ENCODE results near the gene GALNT9. TPM values are rescaled to one million over a fixed set of nuclear protein-coding genes. Genes with fewer than 3 reads are reported as not detected.

Gene GALNT9
- polyA plus RNA-seq, 1 of the 3 experiments (the other 2 are of a cell fraction) = not detected

DNA sequence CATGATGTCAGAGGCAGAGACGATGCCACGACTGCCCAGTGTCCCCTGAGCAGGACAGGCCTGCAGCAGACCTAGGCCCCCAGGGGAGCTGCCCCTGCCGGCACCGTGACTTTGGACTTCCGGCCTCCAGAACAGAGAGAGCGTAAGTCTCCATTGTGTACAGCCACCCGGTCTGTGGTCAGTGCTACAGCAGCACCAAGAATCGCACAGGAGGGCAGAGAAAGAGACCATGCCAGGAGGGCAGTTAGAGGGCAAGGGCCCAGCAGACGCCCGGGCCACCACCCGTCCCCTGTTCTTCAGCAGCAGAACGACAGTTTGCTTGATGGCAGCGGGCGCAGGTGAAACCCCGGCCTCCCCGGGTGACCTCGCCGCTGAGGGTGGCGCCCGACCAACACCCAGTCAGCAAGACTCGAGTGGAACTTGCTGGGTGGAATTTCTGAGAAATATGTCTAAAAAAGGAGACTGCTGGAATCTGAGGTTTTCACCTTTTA, 19.7 kb downstream of the GALNT9 start:
- Histone ChIP-seq H3K9me2 (no peaks in the 10 kb centered on the region), H4K20me1 (ENCODE audit: insufficient read depth) (no peaks in the 10 kb centered on the region), H3K9ac (no peak overlapping the region), H3K27me3 (ENCODE audit: insufficient read depth) (peaks cover 63% of the 10 kb centered on the region), H2AFZ (ENCODE audit: low read depth) (no peak overlapping the region), H3K4me3 (ENCODE audit: low read depth in 2 of 2, low read length in 1 of 2) (no peak overlapping the region), H3K79me2 (ENCODE audit: insufficient read depth) (no peaks in the 10 kb centered on the region), H3K36me3 (replicated peaks in 1 of 2; ENCODE audit: control insufficient read depth in 1 of 2, insufficient read depth in 2 of 2, low read length in 1 of 2) (no peaks in the 10 kb centered on the region), H3K9me3 (no peaks in the 10 kb centered on the region), H3K4me2 (no peak overlapping the region), H3K4me1 (ENCODE audit: control insufficient read depth in 1 of 2, insufficient read depth in 2 of 2, low read depth in 1 of 2, low read length in 1 of 2) (no peaks in the 10 kb centered on the region), H3F3A (replicated peaks; ENCODE audit: insufficient read depth) (no peaks in the 10 kb centered on the region), H3K27ac (ENCODE audit: low read depth in 2 of 2, low read length in 1 of 2) (no peak overlapping the region)
- TF ChIP-seq RAD21 (IDR thresholded peaks at IDR 0.05; ENCODE audit: low read length) = no peak
- TF ChIP-seq RCOR1 (IDR thresholded peaks at IDR 0.05; ENCODE audit: low read length) = no peak
- TF ChIP-seq, protein P1, sequence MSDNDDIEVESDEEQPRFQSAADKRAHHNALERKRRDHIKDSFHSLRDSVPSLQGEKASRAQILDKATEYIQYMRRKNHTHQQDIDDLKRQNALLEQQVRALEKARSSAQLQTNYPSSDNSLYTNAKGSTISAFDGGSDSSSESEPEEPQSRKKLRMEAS (IDR thresholded peaks at IDR 0.05; ENCODE audit: low read depth) = no peak
- TF ChIP-seq, protein P2, sequence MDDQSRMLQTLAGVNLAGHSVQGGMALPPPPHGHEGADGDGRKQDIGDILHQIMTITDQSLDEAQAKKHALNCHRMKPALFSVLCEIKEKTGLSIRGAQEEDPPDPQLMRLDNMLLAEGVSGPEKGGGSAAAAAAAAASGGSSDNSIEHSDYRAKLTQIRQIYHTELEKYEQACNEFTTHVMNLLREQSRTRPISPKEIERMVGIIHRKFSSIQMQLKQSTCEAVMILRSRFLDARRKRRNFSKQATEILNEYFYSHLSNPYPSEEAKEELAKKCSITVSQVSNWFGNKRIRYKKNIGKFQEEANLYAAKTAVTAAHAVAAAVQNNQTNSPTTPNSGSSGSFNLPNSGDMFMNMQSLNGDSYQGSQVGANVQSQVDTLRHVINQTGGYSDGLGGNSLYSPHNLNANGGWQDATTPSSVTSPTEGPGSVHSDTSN (IDR thresholded peaks at IDR 0.05) = no peak
- no peak for TF ChIP-seq MEF2A (IDR thresholded peaks at IDR 0.05; ENCODE audit: borderline replicate concordance, low read depth)
- TF ChIP-seq CHD2 (IDR thresholded peaks at IDR 0.05; ENCODE audit: low read length, partially characterized antibody) = no peak
- no peak for TF ChIP-seq EZH2phosphoT487 (IDR thresholded peaks at IDR 0.05; ENCODE audit: borderline replicate concordance, low read depth)
- TF ChIP-seq GATA2 (CRISPR knock-in tag; IDR thresholded peaks at IDR 0.05) = no peak
- no peak for DNase-seq
- 32% methylated on average over 17 of the region's 21 CpGs for WGBS (ENCODE audit: low lambda C conversion rate)
- CTCF ChIA-PET = no interaction called here
- POLR2A ChIA-PET = no interaction called here

DNA sequence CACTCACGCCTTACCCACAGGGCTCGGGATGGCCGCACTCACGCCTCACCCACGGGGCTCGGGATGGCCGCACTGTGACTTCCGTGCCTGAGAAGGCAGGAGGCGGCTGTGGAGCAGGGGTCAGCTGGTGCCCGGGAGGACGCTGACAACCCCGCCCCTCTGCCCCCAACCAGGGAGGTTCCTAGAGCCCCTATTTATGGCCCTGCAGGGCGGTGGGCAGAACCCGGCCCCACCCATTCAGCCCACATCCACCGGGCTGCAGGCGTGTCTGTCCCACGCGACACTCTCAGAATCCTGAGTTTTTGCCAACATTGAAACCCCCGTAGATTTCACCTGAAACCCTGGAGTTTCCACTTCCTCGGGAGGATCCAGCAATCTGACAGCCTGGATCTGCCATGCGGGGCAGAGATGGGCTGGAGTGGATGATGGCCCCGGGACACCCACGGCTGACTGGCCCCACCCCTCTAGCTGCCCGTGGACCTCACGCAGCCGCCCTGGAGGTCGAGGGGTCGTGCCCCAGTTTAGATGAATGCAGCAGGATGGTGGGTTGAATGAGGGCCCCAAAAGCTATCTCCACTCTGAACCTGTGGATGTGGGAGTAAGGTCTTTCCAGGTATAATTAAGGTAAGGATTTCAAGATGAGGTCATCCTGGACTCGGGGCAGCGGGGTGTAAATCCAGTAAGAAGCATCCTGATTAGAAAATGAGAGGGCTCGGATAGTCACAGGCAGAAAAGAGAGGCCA, 20.4 kb downstream of the GALNT9 start:
- TF ChIP-seq FOXM1 (IDR thresholded peaks at IDR 0.05; ENCODE audit: low read depth) (no peak), GABPA (IDR thresholded peaks at IDR 0.05; ENCODE audit: low read depth) (no peak), EP300 (IDR thresholded peaks at IDR 0.05; ENCODE audit: borderline replicate concordance in 1 of 2, low read depth in 1 of 2, low read length in 1 of 2) (no peak), RXRA (IDR thresholded peaks at IDR 0.05; ENCODE audit: borderline replicate concordance, low read depth) (no peak), YY1 (IDR thresholded peaks at IDR 0.05; ENCODE audit: low read depth) (no peak), JUND (IDR thresholded peaks at IDR 0.05) (no peak), TAF1 (IDR thresholded peaks at IDR 0.05; ENCODE audit: borderline replicate concordance, low read depth, low read length) (no peak), MEF2A (IDR thresholded peaks at IDR 0.05; ENCODE audit: borderline replicate concordance, low read depth) (no peak)
- TF ChIP-seq, protein P3, sequence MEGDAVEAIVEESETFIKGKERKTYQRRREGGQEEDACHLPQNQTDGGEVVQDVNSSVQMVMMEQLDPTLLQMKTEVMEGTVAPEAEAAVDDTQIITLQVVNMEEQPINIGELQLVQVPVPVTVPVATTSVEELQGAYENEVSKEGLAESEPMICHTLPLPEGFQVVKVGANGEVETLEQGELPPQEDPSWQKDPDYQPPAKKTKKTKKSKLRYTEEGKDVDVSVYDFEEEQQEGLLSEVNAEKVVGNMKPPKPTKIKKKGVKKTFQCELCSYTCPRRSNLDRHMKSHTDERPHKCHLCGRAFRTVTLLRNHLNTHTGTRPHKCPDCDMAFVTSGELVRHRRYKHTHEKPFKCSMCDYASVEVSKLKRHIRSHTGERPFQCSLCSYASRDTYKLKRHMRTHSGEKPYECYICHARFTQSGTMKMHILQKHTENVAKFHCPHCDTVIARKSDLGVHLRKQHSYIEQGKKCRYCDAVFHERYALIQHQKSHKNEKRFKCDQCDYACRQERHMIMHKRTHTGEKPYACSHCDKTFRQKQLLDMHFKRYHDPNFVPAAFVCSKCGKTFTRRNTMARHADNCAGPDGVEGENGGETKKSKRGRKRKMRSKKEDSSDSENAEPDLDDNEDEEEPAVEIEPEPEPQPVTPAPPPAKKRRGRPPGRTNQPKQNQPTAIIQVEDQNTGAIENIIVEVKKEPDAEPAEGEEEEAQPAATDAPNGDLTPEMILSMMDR (IDR thresholded peaks at IDR 0.05) = no peak
- TF ChIP-seq, protein P1 (IDR thresholded peaks at IDR 0.05; ENCODE audit: low read depth) = no peak
- TF ChIP-seq, protein P4, sequence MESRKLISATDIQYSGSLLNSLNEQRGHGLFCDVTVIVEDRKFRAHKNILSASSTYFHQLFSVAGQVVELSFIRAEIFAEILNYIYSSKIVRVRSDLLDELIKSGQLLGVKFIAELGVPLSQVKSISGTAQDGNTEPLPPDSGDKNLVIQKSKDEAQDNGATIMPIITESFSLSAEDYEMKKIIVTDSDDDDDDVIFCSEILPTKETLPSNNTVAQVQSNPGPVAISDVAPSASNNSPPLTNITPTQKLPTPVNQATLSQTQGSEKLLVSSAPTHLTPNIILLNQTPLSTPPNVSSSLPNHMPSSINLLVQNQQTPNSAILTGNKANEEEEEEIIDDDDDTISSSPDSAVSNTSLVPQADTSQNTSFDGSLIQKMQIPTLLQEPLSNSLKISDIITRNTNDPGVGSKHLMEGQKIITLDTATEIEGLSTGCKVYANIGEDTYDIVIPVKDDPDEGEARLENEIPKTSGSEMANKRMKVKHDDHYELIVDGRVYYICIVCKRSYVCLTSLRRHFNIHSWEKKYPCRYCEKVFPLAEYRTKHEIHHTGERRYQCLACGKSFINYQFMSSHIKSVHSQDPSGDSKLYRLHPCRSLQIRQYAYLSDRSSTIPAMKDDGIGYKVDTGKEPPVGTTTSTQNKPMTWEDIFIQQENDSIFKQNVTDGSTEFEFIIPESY (IDR thresholded peaks at IDR 0.05; ENCODE audit: borderline replicate concordance, low read depth) = no peak
- TF ChIP-seq, protein P2 (IDR thresholded peaks at IDR 0.05) = no peak
- TF ChIP-seq, protein P5, sequence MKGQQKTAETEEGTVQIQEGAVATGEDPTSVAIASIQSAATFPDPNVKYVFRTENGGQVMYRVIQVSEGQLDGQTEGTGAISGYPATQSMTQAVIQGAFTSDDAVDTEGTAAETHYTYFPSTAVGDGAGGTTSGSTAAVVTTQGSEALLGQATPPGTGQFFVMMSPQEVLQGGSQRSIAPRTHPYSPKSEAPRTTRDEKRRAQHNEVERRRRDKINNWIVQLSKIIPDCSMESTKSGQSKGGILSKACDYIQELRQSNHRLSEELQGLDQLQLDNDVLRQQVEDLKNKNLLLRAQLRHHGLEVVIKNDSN (IDR thresholded peaks at IDR 0.05; ENCODE audit: borderline replicate concordance, low read depth) = no peak
- H3K27me3 ChIP-seq (ENCODE audit: insufficient read depth) = peaks cover 57% of the 10 kb centered on the region
- no peaks in the 10 kb centered on the region for H3K9me2 ChIP-seq
- ChIA-PET POLR2A (no interaction called here), CTCF (interaction anchor here (1.2 kb wide), 1 partner anchor 105 kb away, joined by 4 read pairs; no protein-coding TSS in a partner anchor)
- no peaks in the 10 kb centered on the region for H3K36me3 ChIP-seq (replicated peaks in 1 of 2; ENCODE audit: control insufficient read depth in 1 of 2, insufficient read depth in 2 of 2, low read length in 1 of 2)
- H3K9ac ChIP-seq = no peak overlapping the region
- H3K4me1 ChIP-seq (ENCODE audit: control insufficient read depth in 1 of 2, insufficient read depth in 2 of 2, low read depth in 1 of 2, low read length in 1 of 2) = no peaks in the 10 kb centered on the region
- no peak overlapping the region for H3K27ac ChIP-seq (ENCODE audit: low read depth in 2 of 2, low read length in 1 of 2)
- 17% methylated on average over 13 of the region's 31 CpGs for WGBS (ENCODE audit: low lambda C conversion rate)
- no peaks in the 10 kb centered on the region for H3K9me3 ChIP-seq
- H4K20me1 ChIP-seq (ENCODE audit: insufficient read depth) = no peaks in the 10 kb centered on the region
- H2AFZ ChIP-seq (ENCODE audit: low read depth) = no peak overlapping the region
- no peaks in the 10 kb centered on the region for H3K79me2 ChIP-seq (ENCODE audit: insufficient read depth)
- H3K4me3 ChIP-seq (ENCODE audit: low read depth in 2 of 2, low read length in 1 of 2) = no peak overlapping the region
- DNase-seq = no peak
- H3K4me2 ChIP-seq = no peak overlapping the region
- no peaks in the 10 kb centered on the region for H3F3A ChIP-seq (replicated peaks; ENCODE audit: insufficient read depth)

Data from SK-N-SH (cell line).